Activated naive CD8-positive, alpha-beta T cell treated with anti-CD3 and anti-CD28 coated beads, Interleukin-2, amount 50 U/mL, for 24 hours (primary cell): Measurements from ENCODE around the gene RPL41.

Source experiments
- ATAC-seq: fragments of 150-1000 bp; cut with Tn5 transposase; one replicate; pipeline ENCODE4 v1.10.0; 2021
- DNase-seq: peaks from one replicate; pipeline ENCODE4 v3.0.0; 2021
- H3K27ac Mint-ChIP-seq: one replicate; pipeline ENCODE4 v1.8.0; 2021; ENCODE audit warnings: mild to moderate bottlenecking, mixed read lengths
- H3K27me3 Mint-ChIP-seq: one replicate; pipeline ENCODE4 v1.8.0; 2021; ENCODE audit warnings: mixed read lengths
- H3K36me3 Mint-ChIP-seq: one replicate; pipeline ENCODE4 v1.8.0; 2021; ENCODE audit warnings: low read depth, mixed read lengths
- H3K4me1 Mint-ChIP-seq: one replicate; pipeline ENCODE4 v1.8.0; 2021; ENCODE audit warnings: mixed read lengths
- H3K4me3 Mint-ChIP-seq: one replicate; pipeline ENCODE4 v1.8.0; 2021; ENCODE audit warnings: mild to moderate bottlenecking, moderate library complexity, mixed read lengths
- H3K9me3 Mint-ChIP-seq: one replicate; pipeline ENCODE4 v1.8.0; 2021; ENCODE audit warnings: mixed read lengths

Gene RPL41

GRCh38 chr12:56086608-56087007, 29.8 kb upstream of the RPL41 start:
- Mint-ChIP-seq H3K4me1 (no peaks in the 10 kb centered on the region), H3K4me3 (no peak overlapping the region), H3K36me3 (no peaks in the 10 kb centered on the region), H3K27me3 (peaks cover 4% of the 10 kb centered on the region), H3K9me3 (no peaks in the 10 kb centered on the region), H3K27ac (no peak overlapping the region)
- DNase-seq (no peak), ATAC-seq (no peak)

GRCh38 chr12:56087220-56087619, 29.2 kb upstream of the RPL41 start:
- peaks cover 3% of the 10 kb centered on the region for H3K27me3 Mint-ChIP-seq
- no peak for ATAC-seq
- H3K36me3 Mint-ChIP-seq = no peaks in the 10 kb centered on the region
- H3K9me3 Mint-ChIP-seq = no peaks in the 10 kb centered on the region
- no peak for DNase-seq
- H3K27ac Mint-ChIP-seq = no peak overlapping the region
- no peaks in the 10 kb centered on the region for H3K4me1 Mint-ChIP-seq
- no peak overlapping the region for H3K4me3 Mint-ChIP-seq

- peaks cover 12% of the 10 kb centered on the region for H3K4me1 Mint-ChIP-seq
- H3K27me3 Mint-ChIP-seq = peaks cover 2% of the 10 kb centered on the region
- H3K27ac Mint-ChIP-seq = no peak overlapping the region
- no peak for DNase-seq
- no peaks in the 10 kb centered on the region for H3K36me3 Mint-ChIP-seq
- no peak for ATAC-seq
- no peaks in the 10 kb centered on the region for H3K9me3 Mint-ChIP-seq
- H3K4me3 Mint-ChIP-seq = no peak overlapping the region
Observed at GRCh38 chr12:56097738-56098137, 18.7 kb upstream of the RPL41 start.

DNA sequence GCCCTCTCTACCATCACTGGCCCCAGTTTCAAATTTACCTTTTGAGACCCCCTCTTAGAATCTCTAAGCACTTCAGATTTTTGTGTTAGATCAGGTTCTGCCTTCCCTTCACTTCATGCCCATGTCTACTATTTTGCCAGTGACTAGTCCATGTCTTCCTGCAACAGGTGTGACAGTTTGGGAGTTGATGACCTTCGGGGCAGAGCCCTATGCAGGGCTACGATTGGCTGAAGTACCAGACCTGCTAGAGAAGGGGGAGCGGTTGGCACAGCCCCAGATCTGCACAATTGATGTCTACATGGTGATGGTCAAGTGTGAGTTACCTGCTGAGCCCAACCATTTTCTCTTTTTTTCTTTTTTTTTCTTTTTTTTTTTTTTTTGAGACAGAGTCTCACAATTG, 17.8 kb upstream of the RPL41 start:
- Mint-ChIP-seq H3K27me3 (no peaks in the 10 kb centered on the region), H3K9me3 (no peaks in the 10 kb centered on the region), H3K4me3 (no peak overlapping the region), H3K36me3 (no peaks in the 10 kb centered on the region), H3K4me1 (peaks cover 20% of the 10 kb centered on the region), H3K27ac (no peak overlapping the region)
- ATAC-seq = no peak
- no peak for DNase-seq

GRCh38 chr12:56099787-56100186, 16.6 kb upstream of the RPL41 start:
- ATAC-seq (no peak), DNase-seq (no peak)
- Mint-ChIP-seq H3K27me3 (no peaks in the 10 kb centered on the region), H3K9me3 (no peaks in the 10 kb centered on the region), H3K36me3 (peaks cover 5% of the 10 kb centered on the region), H3K4me3 (no peak overlapping the region), H3K4me1 (peaks cover 26% of the 10 kb centered on the region), H3K27ac (no peak overlapping the region)

GRCh38 chr12:56101045-56101444, 15.4 kb upstream of the RPL41 start:
- no peak for ATAC-seq
- no peaks in the 10 kb centered on the region for H3K27me3 Mint-ChIP-seq
- no peak overlapping the region for H3K27ac Mint-ChIP-seq
- no peaks in the 10 kb centered on the region for H3K9me3 Mint-ChIP-seq
- H3K4me3 Mint-ChIP-seq = no peak overlapping the region
- H3K4me1 Mint-ChIP-seq = peaks cover 33% of the 10 kb centered on the region
- peaks cover 18% of the 10 kb centered on the region for H3K36me3 Mint-ChIP-seq
- DNase-seq = no peak

DNA sequence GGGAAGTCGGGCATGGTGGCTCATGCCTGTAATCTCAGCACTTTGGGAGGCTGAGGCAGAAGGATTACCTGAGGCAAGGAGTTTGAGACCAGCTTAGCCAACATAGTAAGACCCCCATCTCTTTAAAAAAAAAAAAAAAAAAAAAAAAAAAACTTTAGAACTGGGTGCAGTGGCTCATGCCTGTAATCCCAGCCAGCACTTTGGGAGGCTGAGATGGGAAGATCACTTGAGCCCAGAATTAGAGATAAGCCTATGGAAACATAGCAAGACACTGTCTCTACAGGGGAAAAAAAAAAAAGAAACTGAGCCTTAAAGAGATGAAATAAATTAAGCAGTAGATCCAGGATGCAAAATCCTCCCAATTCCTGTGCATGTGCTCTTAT, 13.8 kb upstream of the RPL41 start:
- Mint-ChIP-seq H3K36me3 (peaks cover 34% of the 10 kb centered on the region), H3K4me1 (peaks cover 47% of the 10 kb centered on the region), H3K4me3 (peak overlapping the region; percentile 98), H3K27me3 (no peaks in the 10 kb centered on the region), H3K27ac (peak overlapping the region; percentile 99), H3K9me3 (no peaks in the 10 kb centered on the region)
- DNase-seq = no peak
- no peak for ATAC-seq

GRCh38 chr12:56103066-56103711, 13.2 kb upstream of the RPL41 start:
- Mint-ChIP-seq H3K4me3 (peak overlapping the region; percentile 98), H3K4me1 (peaks cover 48% of the 10 kb centered on the region), H3K36me3 (peaks cover 39% of the 10 kb centered on the region), H3K27me3 (no peaks in the 10 kb centered on the region), H3K27ac (peak overlapping the region; percentile 99), H3K9me3 (no peaks in the 10 kb centered on the region)
- ATAC-seq = no peak
- DNase-seq = no peak

DNA sequence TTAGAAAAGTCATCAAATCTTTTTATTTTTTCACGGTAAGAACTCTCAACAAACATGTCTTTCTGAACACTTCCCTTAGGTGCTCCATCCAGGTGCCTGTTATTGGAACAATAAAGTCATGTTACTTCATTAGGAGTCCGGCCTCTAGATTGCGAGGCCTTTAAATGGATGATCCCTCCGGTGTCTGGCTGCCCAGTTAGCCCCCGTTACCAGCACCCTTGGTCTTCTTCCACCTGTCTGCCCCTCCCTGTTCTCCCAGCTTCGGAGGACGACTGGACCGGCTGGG, 12.7 kb upstream of the RPL41 start:
- Mint-ChIP-seq H3K4me1 (peaks cover 49% of the 10 kb centered on the region), H3K9me3 (no peaks in the 10 kb centered on the region), H3K4me3 (peak overlapping the region; percentile 98), H3K27ac (peak overlapping the region; percentile 99), H3K36me3 (peaks cover 45% of the 10 kb centered on the region), H3K27me3 (no peaks in the 10 kb centered on the region)
- DNase-seq = no peak
- ATAC-seq = no peak

- ATAC-seq (peak; percentile 97), DNase-seq (peak; percentile 98)
- peaks cover 50% of the 10 kb centered on the region for H3K36me3 Mint-ChIP-seq
- H3K4me1 Mint-ChIP-seq = peaks cover 49% of the 10 kb centered on the region
- no peaks in the 10 kb centered on the region for H3K9me3 Mint-ChIP-seq
- peak within 1 kb of the TSS; percentile 98 for H3K4me3 Mint-ChIP-seq
- H3K27me3 Mint-ChIP-seq = no peaks in the 10 kb centered on the region
- H3K27ac Mint-ChIP-seq = peak within 1 kb of the TSS; percentile 99
Observed at GRCh38 chr12:56104109-56104814, 12.2 kb upstream of the RPL41 start, which contains the start of gene PA2G4. TSS of gene PA2G4 (plus strand) at chr12:56104559. CDS start at chr12:56104738, 179 bp downstream.

DNA sequence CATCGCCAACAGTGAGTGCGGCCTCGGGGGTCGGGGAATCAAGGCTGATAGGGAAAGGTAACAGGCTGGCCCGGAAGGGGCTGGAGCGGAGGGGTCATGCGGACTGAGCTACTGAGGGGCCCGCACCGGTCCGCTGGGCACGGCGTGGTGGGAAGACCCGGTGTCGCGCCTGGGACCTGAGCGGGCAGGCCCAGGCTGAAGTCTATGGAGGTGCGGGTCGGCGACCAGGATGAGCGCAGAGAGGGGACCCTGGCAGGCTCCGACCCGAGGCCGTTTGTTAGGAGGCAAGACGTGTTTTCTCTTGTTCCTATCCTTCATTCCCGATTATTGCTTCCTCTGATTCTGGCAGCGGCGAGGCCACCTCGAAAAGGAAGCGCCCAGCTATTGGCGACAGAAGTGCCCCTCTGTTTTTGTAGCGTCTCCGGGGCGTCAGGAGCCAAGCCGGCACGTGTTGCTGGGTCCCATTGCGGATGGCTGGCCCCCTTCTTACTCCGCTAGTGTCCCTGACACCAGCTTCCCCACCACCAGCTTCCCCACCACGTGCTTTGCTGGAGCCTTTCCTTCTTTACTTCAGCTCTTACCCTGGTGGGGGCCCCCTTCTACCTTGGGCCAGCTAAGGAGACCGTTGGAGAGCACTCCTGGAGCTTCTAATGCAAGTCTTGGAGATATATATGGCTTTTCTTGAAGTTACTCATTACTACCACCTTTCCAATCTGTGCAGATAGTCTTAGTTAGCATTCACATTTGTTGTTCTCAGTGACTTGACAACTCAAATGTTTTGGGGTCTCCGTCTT, 11.4 kb upstream of the RPL41 start:
- H3K4me1 Mint-ChIP-seq = peaks cover 50% of the 10 kb centered on the region
- ATAC-seq = peak; percentile 2
- peak; percentile 39 for DNase-seq
- H3K36me3 Mint-ChIP-seq = peaks cover 56% of the 10 kb centered on the region
- no peaks in the 10 kb centered on the region for H3K27me3 Mint-ChIP-seq
- peak overlapping the region; percentile 98 for H3K4me3 Mint-ChIP-seq
- no peaks in the 10 kb centered on the region for H3K9me3 Mint-ChIP-seq
- H3K27ac Mint-ChIP-seq = peak overlapping the region; percentile 99

DNA sequence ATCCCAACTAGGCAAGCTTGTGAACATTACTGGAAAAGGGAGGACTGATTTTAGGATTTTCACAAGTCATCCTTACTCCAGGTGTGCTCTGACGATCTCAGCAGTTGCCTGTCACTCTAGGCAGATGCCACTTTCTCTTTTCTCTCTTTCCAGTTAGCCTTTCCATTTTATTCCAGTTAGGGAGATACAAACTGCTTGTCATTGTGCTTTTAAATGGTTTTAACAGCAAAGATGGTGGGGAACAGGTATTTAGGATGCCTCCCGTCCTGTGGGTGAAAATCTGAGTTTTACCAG, 10.9 kb upstream of the RPL41 start:
- H3K27ac Mint-ChIP-seq = peak overlapping the region; percentile 99
- H3K27me3 Mint-ChIP-seq = no peaks in the 10 kb centered on the region
- no peaks in the 10 kb centered on the region for H3K9me3 Mint-ChIP-seq
- DNase-seq (no peak), ATAC-seq (no peak)
- peaks cover 60% of the 10 kb centered on the region for H3K36me3 Mint-ChIP-seq
- peaks cover 50% of the 10 kb centered on the region for H3K4me1 Mint-ChIP-seq
- peak overlapping the region; percentile 98 for H3K4me3 Mint-ChIP-seq

DNA sequence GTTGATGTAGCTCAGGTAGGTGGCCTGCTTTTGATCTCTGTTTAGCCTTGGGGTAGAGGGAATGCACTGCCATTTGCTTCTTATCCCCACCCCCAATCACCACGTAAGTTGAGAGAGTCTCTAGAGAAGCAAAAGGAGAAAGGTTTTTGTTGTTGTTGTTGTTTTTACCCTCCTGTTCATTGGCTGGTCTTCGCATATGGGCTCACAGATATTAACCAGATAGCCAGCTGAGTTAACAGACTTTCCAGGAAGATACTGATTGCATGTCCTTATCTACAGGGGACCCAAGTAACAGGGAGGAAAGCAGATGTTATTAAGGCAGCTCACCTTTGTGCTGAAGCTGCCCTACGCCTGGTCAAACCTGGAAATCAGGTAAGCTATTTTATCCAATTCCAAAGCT, 9.2 kb upstream of the RPL41 start:
- H3K36me3 Mint-ChIP-seq = peaks cover 76% of the 10 kb centered on the region
- H3K27ac Mint-ChIP-seq = peak overlapping the region; percentile 63
- ATAC-seq (no peak), DNase-seq (no peak)
- no peaks in the 10 kb centered on the region for H3K27me3 Mint-ChIP-seq
- H3K4me3 Mint-ChIP-seq = peak overlapping the region; percentile 98
- H3K4me1 Mint-ChIP-seq = peaks cover 44% of the 10 kb centered on the region
- H3K9me3 Mint-ChIP-seq = no peaks in the 10 kb centered on the region

DNA sequence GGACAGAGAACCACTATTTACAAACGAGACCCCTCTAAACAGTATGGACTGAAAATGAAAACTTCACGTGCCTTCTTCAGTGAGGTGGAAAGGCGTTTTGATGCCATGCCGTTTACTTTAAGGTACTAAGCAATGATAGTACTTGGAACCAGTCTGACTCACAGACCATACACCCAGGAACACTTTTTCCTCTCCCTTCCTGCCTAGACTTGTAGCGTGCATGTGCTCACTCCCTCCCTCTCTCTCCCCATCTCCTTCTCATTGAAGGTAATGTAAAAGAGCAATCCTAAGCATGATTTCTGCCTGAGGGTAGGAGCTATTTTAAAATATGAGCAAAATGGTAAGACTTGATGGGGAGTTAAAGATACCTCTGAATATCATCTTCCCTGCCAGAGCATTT, 5.9 kb upstream of the RPL41 start:
- Mint-ChIP-seq H3K9me3 (no peaks in the 10 kb centered on the region), H3K36me3 (peaks cover 82% of the 10 kb centered on the region), H3K27me3 (no peaks in the 10 kb centered on the region), H3K4me1 (peaks cover 34% of the 10 kb centered on the region), H3K4me3 (no peak overlapping the region), H3K27ac (no peak overlapping the region)
- ATAC-seq (no peak), DNase-seq (no peak)

- H3K36me3 Mint-ChIP-seq = peaks cover 69% of the 10 kb centered on the region
- peaks cover 35% of the 10 kb centered on the region for H3K4me1 Mint-ChIP-seq
- ATAC-seq (no peak), DNase-seq (no peak)
- H3K27ac Mint-ChIP-seq = peak overlapping the region; percentile 29
- H3K27me3 Mint-ChIP-seq = peaks cover 4% of the 10 kb centered on the region
- H3K9me3 Mint-ChIP-seq = no peaks in the 10 kb centered on the region
- H3K4me3 Mint-ChIP-seq = peak overlapping the region; percentile 12
Observed at GRCh38 chr12:56114084-56114483, 2.3 kb upstream of the RPL41 start.
